Spleen (tissue), 11 donors: ENCODE data around the gene DLGAP5. TPM values are rescaled to one million over a fixed set of nuclear protein-coding genes. Genes with fewer than 3 reads are reported as not detected.

Experiments
- DNase-seq: peaks from one replicate; pipeline ENCODE4 v3.0.0-alpha.2; 2020
- H3K27ac ChIP-seq, 8 donors: fragments of 200-600 bp; sonication (generic) in 7 of 8; 1 replicate in 4 of 8; 2 replicates in 4 of 8; pipeline versions ENCODE4 v1.5.0 to v1.8.0; 2016 to 2021; ENCODE audit warnings: inconsistent platforms in 4 of 8, mild to moderate bottlenecking in 4 of 8, moderate library complexity in 1 of 8
- H3K27me3 ChIP-seq, 7 donors: fragments of 200-600 bp; sonication (generic) in 6 of 7; replicated peaks in 1 of 7; 1 replicate in 4 of 7; 2 replicates in 3 of 7; pipeline versions ENCODE4 v1.5.0 to v1.8.0; 2016 to 2021; ENCODE audit warnings: inconsistent platforms in 3 of 7, mild to moderate bottlenecking in 1 of 7
- H3K36me3 ChIP-seq, 6 donors: fragments of 200-600 bp; sonication (generic) in 5 of 6; 1 replicate in 4 of 6; 2 replicates in 2 of 6; pipeline versions ENCODE4 v1.5.0 to v1.8.0; 2016 to 2021; ENCODE audit warnings: inconsistent platforms in 2 of 6
- H3K4me1 ChIP-seq, 6 donors: fragments of 200-600 bp; sonication (generic) in 5 of 6; 1 replicate in 3 of 6; 2 replicates in 3 of 6; pipeline versions ENCODE4 v1.5.0 to v1.8.0; 2016 to 2021; ENCODE audit warnings: inconsistent platforms in 3 of 6
- H3K4me3 ChIP-seq, 8 donors: fragments of 200-600 bp; sonication (generic) in 7 of 8; 1 replicate in 4 of 8; 2 replicates in 4 of 8; pipeline versions ENCODE4 v1.5.0 to v1.8.0; 2016 to 2021; ENCODE audit warnings: inconsistent platforms in 4 of 8, mild to moderate bottlenecking in 4 of 8, moderate library complexity in 2 of 8
- H3K9me3 ChIP-seq, 8 donors: fragments of 200-600 bp; sonication (generic) in 7 of 8; 1 replicate in 4 of 8; 2 replicates in 4 of 8; pipeline versions ENCODE4 v1.5.0 to v1.8.0; 2016 to 2021; ENCODE audit warnings: inconsistent platforms in 4 of 8
- POLR2A ChIP-seq, 3 donors: fragments of 450-650 bp; IDR thresholded peaks; one replicate each; pipeline ENCODE4 v1.5.1; 2017; ENCODE audit warnings: antibody characterized with exemption in 3 of 3, mild to moderate bottlenecking in 1 of 3
- POLR2AphosphoS5 ChIP-seq, 3 donors: sonication (generic); formaldehyde crosslinking; IDR thresholded peaks; one replicate each; pipeline ENCODE4 v1.5.1; 2017; ENCODE audit warnings: antibody characterized with exemption in 3 of 3
- WGBS, 5 donors: extraction: QIAGEN DNeasy Blood & Tissue Kit in 3 of 5; methylation state at CpG; one replicate each; pipeline versions ENCODE4 v1.1.5 to v1.1.7; 2013 to 2018; 5-methylcytosine and 5-hydroxymethylcytosine counted together
- intact Hi-C: fragments of 100-400 bp; cut with DNase I; formaldehyde crosslinking; loops from one replicate; pipeline ENCODE4 v1.15.0; 2023; ENCODE audit warnings: low total_unique reads
- polyA plus RNA-seq, 3 donors: library from polyadenylated mRNA; stranded (reverse); fragments of 200-250 nt; gene quantifications; one replicate each; pipeline ENCODE4 v1.2.1, GENCODE V29; 2013
- total RNA-seq, 7 donors: library from RNA; depleted of rRNA in 3 of 7; stranded (reverse); fragments of >200 nt in 3 of 7; fragmentation: NEBNext Ultra II Directional in 4 of 7; extraction: Animal tissue kit (Norgen Biotek cat#: 25700) in 4 of 7; gene quantifications; one replicate each; pipeline versions ENCODE4 v1.1.0 to v1.2.1, GENCODE V29; 2016 to 2021
- TF ChIP-seq, protein P1 (sequence below), 11 experiments: fragments of 200-600 bp in 7 of 11; fragments of 450-650 bp in 4 of 11; sonication (generic) in 4 of 11; IDR thresholded peaks in 8 of 11; conservative IDR thresholded peaks in 3 of 11; 1 replicate in 7 of 11; 2 replicates in 4 of 11; pipeline versions ENCODE4 v1.4.0 to v1.8.0; 2016 to 2021; ENCODE audit warnings: antibody characterized with exemption in 11 of 11, inconsistent platforms in 4 of 11, mild to moderate bottlenecking in 1 of 11
- donor health status: healthy with polysubstance abuse.
- donor health status: DM: no; HTN: no; CAD: no; lungs with moderate emphysema.
- donor health status: DM: no; HTN: no; CAD: no.
- donor health status: Bipolar disorder and iron deficiency.
- donor health status: healthy.
- donor health status: DM: no; HTN: no; CAD: no.
- donor health status: DM: yes; HTN: yes; CAD: no.

DLGAP5 gene
- total and polyA plus RNA-seq, 10 donors, result 0.50 to 8.1 (median 2.9) TPM

- H3K27ac ChIP-seq, result no peak overlapping the region
- no peaks in the 10 kb centered on the region for H3K4me1 ChIP-seq
- no peaks in the 10 kb centered on the region for H3K9me3 ChIP-seq
- no peak for DNase-seq
- H3K27me3 ChIP-seq, result no peaks in the 10 kb centered on the region
- intact Hi-C loops, result no loop called here
- no peak for TF ChIP-seq POLR2AphosphoS5 (IDR thresholded peaks at IDR 0.05)
- no peak for TF ChIP-seq POLR2A (IDR thresholded peaks at IDR 0.05)
- TF ChIP-seq, protein P1, sequence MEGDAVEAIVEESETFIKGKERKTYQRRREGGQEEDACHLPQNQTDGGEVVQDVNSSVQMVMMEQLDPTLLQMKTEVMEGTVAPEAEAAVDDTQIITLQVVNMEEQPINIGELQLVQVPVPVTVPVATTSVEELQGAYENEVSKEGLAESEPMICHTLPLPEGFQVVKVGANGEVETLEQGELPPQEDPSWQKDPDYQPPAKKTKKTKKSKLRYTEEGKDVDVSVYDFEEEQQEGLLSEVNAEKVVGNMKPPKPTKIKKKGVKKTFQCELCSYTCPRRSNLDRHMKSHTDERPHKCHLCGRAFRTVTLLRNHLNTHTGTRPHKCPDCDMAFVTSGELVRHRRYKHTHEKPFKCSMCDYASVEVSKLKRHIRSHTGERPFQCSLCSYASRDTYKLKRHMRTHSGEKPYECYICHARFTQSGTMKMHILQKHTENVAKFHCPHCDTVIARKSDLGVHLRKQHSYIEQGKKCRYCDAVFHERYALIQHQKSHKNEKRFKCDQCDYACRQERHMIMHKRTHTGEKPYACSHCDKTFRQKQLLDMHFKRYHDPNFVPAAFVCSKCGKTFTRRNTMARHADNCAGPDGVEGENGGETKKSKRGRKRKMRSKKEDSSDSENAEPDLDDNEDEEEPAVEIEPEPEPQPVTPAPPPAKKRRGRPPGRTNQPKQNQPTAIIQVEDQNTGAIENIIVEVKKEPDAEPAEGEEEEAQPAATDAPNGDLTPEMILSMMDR (IDR thresholded peaks at IDR 0.05 in 8 of 11, conservative IDR thresholded peaks at IDR 0.05 in 3 of 11), result no peak
- 78 to 89% (median 83%) methylated on average over 2 of the region's 2 CpGs for WGBS, 5 donors
- no peak overlapping the region for H3K4me3 ChIP-seq
- no peaks in the 10 kb centered on the region for H3K36me3 ChIP-seq
Observed at GRCh38 chr14:55198749-55199148, 7.4 kb upstream of the DLGAP5 start.

- DNase-seq, result no peak
- intact Hi-C loops, result no loop called here
- no peaks in the 10 kb centered on the region for H3K27me3 ChIP-seq
- peaks cover 3 to 26% (median 10%) of the 10 kb centered on the region in 6 donors for H3K4me1 ChIP-seq
- H3K9me3 ChIP-seq, result no peaks in the 10 kb centered on the region
- no peak overlapping the region for H3K27ac ChIP-seq
- no peaks in the 10 kb centered on the region for H3K36me3 ChIP-seq
- no peak overlapping the region for H3K4me3 ChIP-seq
- TF ChIP-seq POLR2A (IDR thresholded peaks at IDR 0.05) (no peak), POLR2AphosphoS5 (IDR thresholded peaks at IDR 0.05) (no peak)
- TF ChIP-seq, protein P1 (IDR thresholded peaks at IDR 0.05 in 8 of 11, conservative IDR thresholded peaks at IDR 0.05 in 3 of 11), result no peak
- 87 to 98% (median 94%) methylated on average over 5 of the region's 5 CpGs for WGBS, 5 donors
Observed at GRCh38 chr14:55194656-55195355, 3.4 kb upstream of the DLGAP5 start.

- H3K4me1 ChIP-seq, result peaks cover 3 to 33% (median 10%) of the 10 kb centered on the region in 6 donors
- no peaks in the 10 kb centered on the region for H3K27me3 ChIP-seq
- no peaks in the 10 kb centered on the region for H3K36me3 ChIP-seq
- TF ChIP-seq POLR2A (IDR thresholded peaks at IDR 0.05) (no peak), POLR2AphosphoS5 (IDR thresholded peaks at IDR 0.05) (no peak)
- TF ChIP-seq, protein P1 (IDR thresholded peaks at IDR 0.05 in 8 of 11, conservative IDR thresholded peaks at IDR 0.05 in 3 of 11), result no peak
- H3K27ac ChIP-seq, result peak overlapping the region in 6 of 8 donors; percentile 45 to 71 (median 59)
- H3K4me3 ChIP-seq, result peak overlapping the region; percentile 44 to 75 (median 57)
- no peak for DNase-seq
- WGBS, 5 donors, result 64 to 72% (median 71%) methylated on average over 11 of the region's 11 CpGs
- H3K9me3 ChIP-seq, result no peaks in the 10 kb centered on the region
- intact Hi-C loops, result no loop called here
Observed at GRCh38 chr14:55192054-55192621, 753 bp upstream of the DLGAP5 start.

GRCh38 chr14:55190906-55191202 lies 531 bp downstream of the DLGAP5 start:
- peaks cover 3 to 33% (median 10%) of the 10 kb centered on the region in 6 donors for H3K4me1 ChIP-seq
- no peaks in the 10 kb centered on the region for H3K36me3 ChIP-seq
- peak overlapping the region in 3 of 8 donors; percentile 68 to 71 (median 70) for H3K27ac ChIP-seq
- TF ChIP-seq, protein P1 (IDR thresholded peaks at IDR 0.05 in 8 of 11, conservative IDR thresholded peaks at IDR 0.05 in 3 of 11), result no peak
- no peak for TF ChIP-seq POLR2AphosphoS5 (IDR thresholded peaks at IDR 0.05)
- no peak for TF ChIP-seq POLR2A (IDR thresholded peaks at IDR 0.05)
- intact Hi-C loops, result no loop called here
- 11 to 17% (median 13%) methylated on average over 8 of the region's 8 CpGs for WGBS, 5 donors
- H3K27me3 ChIP-seq, result no peaks in the 10 kb centered on the region
- peak overlapping the region; percentile 44 to 75 (median 57) for H3K4me3 ChIP-seq
- H3K9me3 ChIP-seq, result no peaks in the 10 kb centered on the region
- no peak for DNase-seq
